ENCODE results near the gene TM9SF3.
A peak's percentile ranks its signal among the peaks of the same experiment; 100 is the strongest.

Gene TM9SF3

GRCh38 chr10:96516337-96516736, 70.5 kb downstream of the TM9SF3 start:
- no peaks in the 10 kb centered on the region for H3K79me2 ChIP-seq (ENCODE audit: control insufficient read depth, low read length)
- H3K36me3 ChIP-seq (ENCODE audit: control insufficient read depth, low read length): peaks cover 10% of the 10 kb centered on the region
- no peak for TF ChIP-seq EZH2phosphoT487 (IDR thresholded peaks at IDR 0.05; ENCODE audit: borderline replicate concordance, low read length)
- TF ChIP-seq, protein P1, sequence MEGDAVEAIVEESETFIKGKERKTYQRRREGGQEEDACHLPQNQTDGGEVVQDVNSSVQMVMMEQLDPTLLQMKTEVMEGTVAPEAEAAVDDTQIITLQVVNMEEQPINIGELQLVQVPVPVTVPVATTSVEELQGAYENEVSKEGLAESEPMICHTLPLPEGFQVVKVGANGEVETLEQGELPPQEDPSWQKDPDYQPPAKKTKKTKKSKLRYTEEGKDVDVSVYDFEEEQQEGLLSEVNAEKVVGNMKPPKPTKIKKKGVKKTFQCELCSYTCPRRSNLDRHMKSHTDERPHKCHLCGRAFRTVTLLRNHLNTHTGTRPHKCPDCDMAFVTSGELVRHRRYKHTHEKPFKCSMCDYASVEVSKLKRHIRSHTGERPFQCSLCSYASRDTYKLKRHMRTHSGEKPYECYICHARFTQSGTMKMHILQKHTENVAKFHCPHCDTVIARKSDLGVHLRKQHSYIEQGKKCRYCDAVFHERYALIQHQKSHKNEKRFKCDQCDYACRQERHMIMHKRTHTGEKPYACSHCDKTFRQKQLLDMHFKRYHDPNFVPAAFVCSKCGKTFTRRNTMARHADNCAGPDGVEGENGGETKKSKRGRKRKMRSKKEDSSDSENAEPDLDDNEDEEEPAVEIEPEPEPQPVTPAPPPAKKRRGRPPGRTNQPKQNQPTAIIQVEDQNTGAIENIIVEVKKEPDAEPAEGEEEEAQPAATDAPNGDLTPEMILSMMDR (IDR thresholded peaks at IDR 0.05; ENCODE audit: low read depth, low read length, poor library complexity, severe bottlenecking): no peak
- H3K9me2 ChIP-seq (replicated peaks; ENCODE audit: control insufficient read depth, low read length): no peaks in the 10 kb centered on the region
- H3F3A ChIP-seq (ENCODE audit: control insufficient read depth, insufficient read depth): 0 out of 2 replicates have a peak, but pooled peaks cover 5% of the 10 kb centered on the region
- no peaks in the 10 kb centered on the region for H4K20me1 ChIP-seq (ENCODE audit: control insufficient read depth, insufficient read depth, low read depth, low read length)
- H3K27ac ChIP-seq (ENCODE audit: low read depth, low read length): no peak overlapping the region
- no peak overlapping the region for H3K4me3 ChIP-seq (ENCODE audit: low read length)
- no peaks in the 10 kb centered on the region for H3K9me3 ChIP-seq (ENCODE audit: control insufficient read depth, insufficient read depth, low read length)
- no peak overlapping the region for H3K4me2 ChIP-seq (ENCODE audit: low read length)
- peaks cover 36% of the 10 kb centered on the region for H3K4me1 ChIP-seq (ENCODE audit: control insufficient read depth, low read length)
- peaks cover 46% of the 10 kb centered on the region for H3K27me3 ChIP-seq (ENCODE audit: control insufficient read depth, low read length)

- Histone ChIP-seq H4K20me1 (ENCODE audit: control insufficient read depth, insufficient read depth, low read depth, low read length) (no peaks in the 10 kb centered on the region), H3K27ac (ENCODE audit: low read depth, low read length) (no peak within 1 kb of the TSS)
These were observed 72.9 kb downstream of the TM9SF3 start, which contains the start of gene TLL2 for GRCh38 chr10:96513698-96514561. Gene TLL2, minus strand, starts transcription at chr10:96513926. Its CDS starts 241 bp downstream, at chr10:96513685.

GRCh38 chr10:96513305-96513697, 73.5 kb downstream of the TM9SF3 start:
- Histone ChIP-seq H3K4me3 (ENCODE audit: low read length) (peak overlapping the region; percentile 75), H3F3A (ENCODE audit: control insufficient read depth, insufficient read depth) (0 out of 2 replicates have a peak, but pooled peaks cover 5% of the 10 kb centered on the region), H3K27me3 (ENCODE audit: control insufficient read depth, low read length) (peaks cover 52% of the 10 kb centered on the region), H3K79me2 (ENCODE audit: control insufficient read depth, low read length) (no peaks in the 10 kb centered on the region), H3K9me3 (ENCODE audit: control insufficient read depth, insufficient read depth, low read length) (no peaks in the 10 kb centered on the region), H3K9me2 (replicated peaks; ENCODE audit: control insufficient read depth, low read length) (no peaks in the 10 kb centered on the region), H4K20me1 (ENCODE audit: control insufficient read depth, insufficient read depth, low read depth, low read length) (no peaks in the 10 kb centered on the region), H3K36me3 (ENCODE audit: control insufficient read depth, low read length) (no peaks in the 10 kb centered on the region), H3K4me2 (ENCODE audit: low read length) (peak overlapping the region; percentile 95), H3K4me1 (ENCODE audit: control insufficient read depth, low read length) (peaks cover 24% of the 10 kb centered on the region), H3K27ac (ENCODE audit: low read depth, low read length) (no peak overlapping the region)
- no peak for TF ChIP-seq EZH2phosphoT487 (IDR thresholded peaks at IDR 0.05; ENCODE audit: borderline replicate concordance, low read length)
- TF ChIP-seq, protein P1 (IDR thresholded peaks at IDR 0.05; ENCODE audit: low read depth, low read length, poor library complexity, severe bottlenecking): no peak

More at GRCh38 chr10:96513698-96514561, 72.9 kb downstream of the TM9SF3 start, which contains the start of gene TLL2:
- H3K36me3 ChIP-seq (ENCODE audit: control insufficient read depth, low read length): no peaks in the 10 kb centered on the region
- no peaks in the 10 kb centered on the region for H3K79me2 ChIP-seq (ENCODE audit: control insufficient read depth, low read length)
- peak within 1 kb of the TSS; percentile 75 for H3K4me3 ChIP-seq (ENCODE audit: low read length)
- 0 out of 2 replicates have a peak, but pooled peaks cover 5% of the 10 kb centered on the region for H3F3A ChIP-seq (ENCODE audit: control insufficient read depth, insufficient read depth)
- H3K9me3 ChIP-seq (ENCODE audit: control insufficient read depth, insufficient read depth, low read length): no peaks in the 10 kb centered on the region
- H3K27me3 ChIP-seq (ENCODE audit: control insufficient read depth, low read length): peaks cover 52% of the 10 kb centered on the region
- no peaks in the 10 kb centered on the region for H3K9me2 ChIP-seq (replicated peaks; ENCODE audit: control insufficient read depth, low read length)
- TF ChIP-seq EZH2phosphoT487 (IDR thresholded peaks at IDR 0.05; ENCODE audit: borderline replicate concordance, low read length): no peak
- TF ChIP-seq, protein P1 (IDR thresholded peaks at IDR 0.05; ENCODE audit: low read depth, low read length, poor library complexity, severe bottlenecking): peak; percentile 49
- H3K4me2 ChIP-seq (ENCODE audit: low read length): peak within 1 kb of the TSS; percentile 95
- H3K4me1 ChIP-seq (ENCODE audit: control insufficient read depth, low read length): peaks cover 24% of the 10 kb centered on the region
